Stomach (tissue), 4 donors: ENCODE results near the gene NAALADL2.

ENCODE experiments used
- EP300 ChIP-seq: sonication (generic); formaldehyde crosslinking; IDR thresholded peaks from one replicate; pipeline ENCODE4 v1.6.1; 2017; ENCODE audit warnings: antibody characterized with exemption
- POLR2A ChIP-seq, 4 donors: fragments of 450-650 bp; IDR thresholded peaks; one replicate each; pipeline ENCODE4 v1.6.1; 2016; ENCODE audit warnings: antibody characterized with exemption in 4 of 4, control low read depth in 2 of 4, mild to moderate bottlenecking in 1 of 4, moderate library complexity in 1 of 4
- TF ChIP-seq, protein P1 (sequence below), 7 experiments: fragments of 450-650 bp in 4 of 7; fragments of 200-600 bp in 3 of 7; sonication (generic) in 3 of 7; IDR thresholded peaks; one replicate each; pipeline ENCODE4 v1.5.1; 2016 to 2019; ENCODE audit warnings: antibody characterized with exemption in 7 of 7, control low read depth in 2 of 7, mild to moderate bottlenecking in 1 of 7

DNA sequence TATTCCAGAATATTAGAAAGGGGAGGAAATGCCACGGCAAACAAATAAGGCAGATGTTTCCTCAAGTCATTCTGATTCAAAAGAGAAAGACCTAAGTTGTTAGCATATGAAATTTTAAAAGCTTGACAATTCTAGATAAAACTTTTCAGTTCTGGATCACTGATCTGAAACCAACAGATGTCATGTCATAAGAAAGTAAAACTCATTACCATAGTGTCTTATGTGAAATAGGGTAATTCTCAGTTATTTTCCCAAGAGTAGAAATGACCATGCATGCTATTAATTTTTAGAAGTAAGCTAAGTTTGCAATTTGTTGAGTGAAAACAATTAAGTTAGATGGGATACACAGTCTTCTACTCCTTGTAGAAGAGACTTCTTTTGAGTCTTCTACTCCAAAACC, 630.3 kb downstream of the NAALADL2 start:
- TF ChIP-seq, protein P1, sequence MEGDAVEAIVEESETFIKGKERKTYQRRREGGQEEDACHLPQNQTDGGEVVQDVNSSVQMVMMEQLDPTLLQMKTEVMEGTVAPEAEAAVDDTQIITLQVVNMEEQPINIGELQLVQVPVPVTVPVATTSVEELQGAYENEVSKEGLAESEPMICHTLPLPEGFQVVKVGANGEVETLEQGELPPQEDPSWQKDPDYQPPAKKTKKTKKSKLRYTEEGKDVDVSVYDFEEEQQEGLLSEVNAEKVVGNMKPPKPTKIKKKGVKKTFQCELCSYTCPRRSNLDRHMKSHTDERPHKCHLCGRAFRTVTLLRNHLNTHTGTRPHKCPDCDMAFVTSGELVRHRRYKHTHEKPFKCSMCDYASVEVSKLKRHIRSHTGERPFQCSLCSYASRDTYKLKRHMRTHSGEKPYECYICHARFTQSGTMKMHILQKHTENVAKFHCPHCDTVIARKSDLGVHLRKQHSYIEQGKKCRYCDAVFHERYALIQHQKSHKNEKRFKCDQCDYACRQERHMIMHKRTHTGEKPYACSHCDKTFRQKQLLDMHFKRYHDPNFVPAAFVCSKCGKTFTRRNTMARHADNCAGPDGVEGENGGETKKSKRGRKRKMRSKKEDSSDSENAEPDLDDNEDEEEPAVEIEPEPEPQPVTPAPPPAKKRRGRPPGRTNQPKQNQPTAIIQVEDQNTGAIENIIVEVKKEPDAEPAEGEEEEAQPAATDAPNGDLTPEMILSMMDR (IDR thresholded peaks at IDR 0.05), result no peak
- TF ChIP-seq EP300 (no peak), POLR2A (IDR thresholded peaks at IDR 0.05) (no peak)
